ENCODE data around the gene GNB1.
A peak's percentile ranks its signal among the peaks of the same experiment; 100 is the strongest.

GNB1 gene

DNA sequence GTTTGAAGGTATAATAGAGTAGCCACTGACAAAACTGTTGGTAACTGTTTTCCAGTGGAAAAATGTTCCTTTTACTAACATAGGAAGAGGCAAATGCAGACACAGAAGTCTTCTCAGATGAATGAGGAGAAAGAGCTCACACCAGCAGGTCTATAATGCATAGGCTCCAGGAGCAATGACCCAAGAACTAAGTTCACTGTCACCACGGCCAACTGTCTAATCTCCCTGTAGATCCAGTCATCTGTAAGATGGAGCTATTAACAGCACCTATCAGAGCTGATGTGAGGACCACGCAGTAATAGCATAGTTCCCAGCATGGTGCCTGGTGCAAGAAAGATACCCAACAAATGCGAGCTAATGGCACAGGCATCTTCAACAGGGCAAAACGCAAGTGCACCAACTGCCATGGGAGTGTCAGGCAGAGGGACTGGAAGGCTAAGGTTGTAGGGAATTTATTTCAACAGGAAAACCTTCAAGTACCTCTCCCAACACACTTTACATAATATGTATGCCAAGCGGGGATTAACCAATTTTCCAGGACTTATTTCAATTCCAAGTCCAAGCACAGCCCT is 12.9 kb downstream of the GNB1 start:
- Histone ChIP-seq H4K20me1 (ENCODE audit: insufficient read depth, low read length) (no peaks in the 10 kb centered on the region), H3K36me3 (ENCODE audit: insufficient read depth, low read length) (peaks cover 65% of the 10 kb centered on the region), H2AFZ (ENCODE audit: low read length) (no peak overlapping the region), H3K27ac (ENCODE audit: low read depth, low read length, poor library complexity, severe bottlenecking) (peak overlapping the region; percentile 2), H3K27me3 (ENCODE audit: insufficient read depth, low read length) (no peaks in the 10 kb centered on the region), H3K4me1 (ENCODE audit: insufficient read depth, low read length, severe bottlenecking) (peaks cover 32% of the 10 kb centered on the region), H3K79me2 (ENCODE audit: insufficient read depth, low read length) (peaks cover 100% of the 10 kb centered on the region), H3K4me3 (ENCODE audit: low read depth, low read length, poor library complexity, severe bottlenecking) (no peak overlapping the region), H3K9me3 (ENCODE audit: low read length) (no peaks in the 10 kb centered on the region), H3F3A (ENCODE audit: insufficient read depth, low read length) (no peaks in the 10 kb centered on the region), H3K4me2 (ENCODE audit: low read length) (no peak overlapping the region), H3K9ac (ENCODE audit: low read length) (no peak overlapping the region), H3K9me2 (ENCODE audit: low read depth, low read length) (no peaks in the 10 kb centered on the region)
- TF ChIP-seq, protein P1, sequence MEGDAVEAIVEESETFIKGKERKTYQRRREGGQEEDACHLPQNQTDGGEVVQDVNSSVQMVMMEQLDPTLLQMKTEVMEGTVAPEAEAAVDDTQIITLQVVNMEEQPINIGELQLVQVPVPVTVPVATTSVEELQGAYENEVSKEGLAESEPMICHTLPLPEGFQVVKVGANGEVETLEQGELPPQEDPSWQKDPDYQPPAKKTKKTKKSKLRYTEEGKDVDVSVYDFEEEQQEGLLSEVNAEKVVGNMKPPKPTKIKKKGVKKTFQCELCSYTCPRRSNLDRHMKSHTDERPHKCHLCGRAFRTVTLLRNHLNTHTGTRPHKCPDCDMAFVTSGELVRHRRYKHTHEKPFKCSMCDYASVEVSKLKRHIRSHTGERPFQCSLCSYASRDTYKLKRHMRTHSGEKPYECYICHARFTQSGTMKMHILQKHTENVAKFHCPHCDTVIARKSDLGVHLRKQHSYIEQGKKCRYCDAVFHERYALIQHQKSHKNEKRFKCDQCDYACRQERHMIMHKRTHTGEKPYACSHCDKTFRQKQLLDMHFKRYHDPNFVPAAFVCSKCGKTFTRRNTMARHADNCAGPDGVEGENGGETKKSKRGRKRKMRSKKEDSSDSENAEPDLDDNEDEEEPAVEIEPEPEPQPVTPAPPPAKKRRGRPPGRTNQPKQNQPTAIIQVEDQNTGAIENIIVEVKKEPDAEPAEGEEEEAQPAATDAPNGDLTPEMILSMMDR (IDR thresholded peaks at IDR 0.05; ENCODE audit: low read length): no peak
- TF ChIP-seq EZH2 (IDR thresholded peaks at IDR 0.05; ENCODE audit: borderline replicate concordance, low read length): no peak

DNA sequence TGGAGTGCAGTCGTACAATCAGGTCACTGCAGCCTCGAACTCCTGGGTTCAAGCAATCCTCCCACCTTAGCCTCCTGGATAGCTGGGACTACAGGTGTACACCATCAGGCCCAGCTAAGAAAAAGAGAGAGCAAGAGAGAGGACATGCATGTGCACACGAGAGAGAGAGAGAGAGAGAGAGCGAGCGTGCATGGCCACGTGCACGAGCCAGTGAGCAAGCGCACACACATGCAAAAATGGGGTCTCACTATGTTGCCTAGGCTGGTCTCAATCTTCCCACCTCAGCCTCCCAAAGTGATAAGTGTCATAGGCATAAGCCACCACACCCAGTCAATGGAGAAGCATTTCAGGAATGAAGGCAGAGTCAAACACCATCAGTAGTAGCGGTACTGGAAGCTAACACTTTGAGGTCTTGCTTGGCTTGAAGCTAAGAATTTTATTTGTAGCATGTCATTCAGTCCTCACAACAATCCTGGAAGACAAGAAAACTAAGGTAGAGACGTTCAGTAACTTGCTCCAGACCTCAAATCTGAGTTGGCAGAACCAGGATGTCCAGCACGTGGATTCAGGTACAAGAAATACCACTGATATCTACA is 14.5 kb downstream of the GNB1 start:
- peaks cover 3% of the 10 kb centered on the region; the same call in 1 of the 2 replicates for H4K20me1 ChIP-seq (ENCODE audit: insufficient read depth, low read length)
- peaks cover 80% of the 10 kb centered on the region for H3K36me3 ChIP-seq (ENCODE audit: insufficient read depth, low read length)

DNA sequence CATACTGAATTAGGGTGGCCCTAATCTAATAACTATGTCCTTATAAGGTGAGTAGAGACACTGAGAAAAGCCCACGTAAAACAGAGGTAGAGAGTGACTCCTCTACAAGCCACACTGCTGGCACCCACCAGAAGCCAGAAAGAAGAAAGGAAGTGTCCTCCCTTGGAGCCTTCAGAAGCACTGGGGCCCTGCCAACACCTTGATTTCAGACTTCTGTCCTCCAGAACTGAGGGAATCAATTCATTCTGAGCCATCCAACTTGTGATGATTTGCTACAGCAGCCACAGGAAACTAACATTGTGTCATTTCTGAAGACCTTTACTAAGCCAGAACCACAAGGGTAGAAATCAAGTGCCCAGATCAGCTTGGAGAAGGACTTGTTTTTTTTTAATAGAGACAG is 15.0 kb downstream of the GNB1 start:
- Histone ChIP-seq H3K27ac (ENCODE audit: low read depth, low read length, poor library complexity, severe bottlenecking) (no peak overlapping the region), H3F3A (ENCODE audit: insufficient read depth, low read length) (0 out of 2 replicates have a peak, but pooled peaks cover 6% of the 10 kb centered on the region), H3K4me1 (ENCODE audit: insufficient read depth, low read length, severe bottlenecking) (peaks cover 27% of the 10 kb centered on the region), H3K27me3 (ENCODE audit: insufficient read depth, low read length) (no peaks in the 10 kb centered on the region), H2AFZ (ENCODE audit: low read length) (no peak overlapping the region), H3K4me3 (ENCODE audit: low read depth, low read length, poor library complexity, severe bottlenecking) (no peak overlapping the region), H3K9me3 (ENCODE audit: low read length) (no peaks in the 10 kb centered on the region), H3K4me2 (ENCODE audit: low read length) (no peak overlapping the region), H3K36me3 (ENCODE audit: insufficient read depth, low read length) (peaks cover 85% of the 10 kb centered on the region), H3K9ac (ENCODE audit: low read length) (no peak overlapping the region), H4K20me1 (ENCODE audit: insufficient read depth, low read length) (peaks cover 3% of the 10 kb centered on the region; the same call in 1 of the 2 replicates), H3K79me2 (ENCODE audit: insufficient read depth, low read length) (peaks cover 100% of the 10 kb centered on the region), H3K9me2 (ENCODE audit: low read depth, low read length) (no peaks in the 10 kb centered on the region)
- TF ChIP-seq, protein P1 (IDR thresholded peaks at IDR 0.05; ENCODE audit: low read length): no peak
- no peak for TF ChIP-seq EZH2 (IDR thresholded peaks at IDR 0.05; ENCODE audit: borderline replicate concordance, low read length)

More for the DNA sequence above, 14.5 kb downstream of the GNB1 start:
- Histone ChIP-seq H3K9ac (ENCODE audit: low read length) (no peak overlapping the region), H3K4me3 (ENCODE audit: low read depth, low read length, poor library complexity, severe bottlenecking) (no peak overlapping the region), H3K4me2 (ENCODE audit: low read length) (no peak overlapping the region), H3K9me2 (ENCODE audit: low read depth, low read length) (no peaks in the 10 kb centered on the region), H3K4me1 (ENCODE audit: insufficient read depth, low read length, severe bottlenecking) (peaks cover 30% of the 10 kb centered on the region), H2AFZ (ENCODE audit: low read length) (no peak overlapping the region), H3K9me3 (ENCODE audit: low read length) (no peaks in the 10 kb centered on the region), H3F3A (ENCODE audit: insufficient read depth, low read length) (0 out of 2 replicates have a peak, but pooled peaks cover 6% of the 10 kb centered on the region), H3K79me2 (ENCODE audit: insufficient read depth, low read length) (peaks cover 100% of the 10 kb centered on the region), H3K27ac (ENCODE audit: low read depth, low read length, poor library complexity, severe bottlenecking) (no peak overlapping the region), H3K27me3 (ENCODE audit: insufficient read depth, low read length) (no peaks in the 10 kb centered on the region)
- no peak for TF ChIP-seq EZH2 (IDR thresholded peaks at IDR 0.05; ENCODE audit: borderline replicate concordance, low read length)
- TF ChIP-seq, protein P1 (IDR thresholded peaks at IDR 0.05; ENCODE audit: low read length): no peak
